NCI-H2029 (cell line): Measurements from ENCODE around the gene A3GALT2.
A peak's percentile ranks its signal among the peaks of the same experiment; 100 is the strongest.

ENCODE experiments used
- DNase-seq: peaks from one replicate; lab custom pipeline; 2025; lab: John Stamatoyannopoulos, UW

The A3GALT2 gene

DNA sequence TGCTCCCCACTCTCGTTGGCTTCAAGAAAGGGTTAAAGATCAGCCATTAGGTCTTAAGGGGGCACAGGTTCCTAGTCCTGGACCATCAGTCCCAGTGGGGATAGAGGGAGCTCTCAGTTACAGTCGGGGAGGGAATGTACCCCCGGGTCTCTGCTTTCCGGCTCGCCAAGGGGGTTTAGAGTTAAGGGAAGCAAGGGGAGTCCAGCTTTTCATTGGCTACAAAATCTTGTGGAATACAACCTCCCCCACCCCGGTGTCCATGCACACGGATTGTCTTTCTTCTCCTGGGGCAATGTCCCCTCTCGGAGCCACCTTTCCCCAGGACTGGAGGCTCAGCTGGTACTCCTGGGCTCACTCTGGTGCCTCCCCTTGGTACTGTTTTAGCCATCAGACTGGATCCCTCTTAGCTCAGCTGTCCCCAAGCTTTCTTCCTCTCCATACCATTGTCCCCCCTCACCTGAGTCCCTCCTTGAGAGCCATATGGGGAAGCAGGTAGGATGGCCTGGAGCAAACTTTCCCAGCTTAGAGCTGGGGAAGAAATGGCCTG, at the start of gene A3GALT2:
Gene A3GALT2, minus strand, starts transcription at position 480 of the 547 bp plus-strand sequence. Its CDS starts 0 bp downstream, at position 480.
- DNase-seq = no peak

DNA sequence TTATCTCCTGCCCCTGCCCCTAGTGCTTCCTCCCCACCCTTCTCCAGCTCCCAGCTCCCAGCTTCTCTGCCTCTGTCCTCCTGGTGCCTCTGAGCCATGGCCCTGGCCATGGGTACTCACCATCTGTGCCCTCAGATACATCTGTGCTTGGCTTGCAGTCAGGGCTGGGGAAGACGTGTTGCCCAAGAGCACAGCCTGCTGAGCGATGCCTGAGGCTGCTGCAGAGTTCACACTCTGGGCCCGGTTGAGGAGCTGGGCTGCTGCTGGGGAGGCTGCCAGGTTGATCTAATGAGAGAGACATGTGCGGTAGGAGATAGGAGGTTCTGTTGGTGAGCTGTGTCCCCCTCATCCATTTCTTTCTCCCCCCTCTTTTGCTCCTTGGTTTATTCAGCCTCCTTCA, 49.4 kb upstream of the A3GALT2 start:
- DNase-seq = no peak

DNA sequence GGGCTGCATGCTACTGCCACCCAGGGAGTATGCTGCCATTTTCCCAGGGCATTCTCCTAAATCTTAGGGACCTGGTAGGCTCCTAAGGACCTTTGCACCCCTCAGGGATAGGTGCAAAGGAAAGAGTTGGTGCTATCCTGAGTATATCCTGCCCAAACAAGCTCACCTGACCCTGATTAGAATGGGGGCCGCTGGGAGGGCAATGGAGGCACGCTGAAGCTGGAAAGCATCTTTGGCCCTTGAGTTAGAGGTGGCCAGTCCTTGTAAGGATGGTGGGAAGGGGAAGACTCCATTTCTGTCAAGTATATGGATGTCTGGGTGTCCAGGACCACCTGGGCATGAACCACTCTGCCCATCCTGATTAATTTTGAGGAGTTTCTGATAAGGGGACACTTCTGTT, 48.9 kb upstream of the A3GALT2 start:
- DNase-seq = no peak

DNA sequence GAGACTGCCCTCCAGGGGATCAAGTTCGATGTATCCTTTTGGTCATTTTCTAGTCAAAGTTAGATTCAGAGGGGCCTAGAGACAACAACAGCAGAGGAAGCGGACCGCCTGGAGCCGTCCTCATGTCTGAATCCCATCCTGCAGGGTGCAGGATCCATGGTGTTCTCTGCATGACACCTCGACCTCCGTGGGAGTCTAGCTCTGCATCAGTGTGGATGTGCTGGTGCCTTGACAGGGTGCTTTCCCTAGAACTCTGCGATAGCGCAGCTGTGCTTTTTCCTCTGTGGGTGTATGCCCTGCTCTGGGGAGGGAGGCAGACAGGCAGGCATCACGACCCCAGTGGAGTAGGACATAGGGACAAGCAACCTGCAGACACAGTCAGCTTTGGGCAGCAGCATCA, 48.2 kb upstream of the A3GALT2 start:
- DNase-seq = no peak

GRCh38 chr1:33368431-33368830, 47.5 kb upstream of the A3GALT2 start:
- DNase-seq = no peak

- peak; percentile 22 for DNase-seq
Measured at GRCh38 chr1:33367485-33368405, 46.8 kb upstream of the A3GALT2 start.

DNA sequence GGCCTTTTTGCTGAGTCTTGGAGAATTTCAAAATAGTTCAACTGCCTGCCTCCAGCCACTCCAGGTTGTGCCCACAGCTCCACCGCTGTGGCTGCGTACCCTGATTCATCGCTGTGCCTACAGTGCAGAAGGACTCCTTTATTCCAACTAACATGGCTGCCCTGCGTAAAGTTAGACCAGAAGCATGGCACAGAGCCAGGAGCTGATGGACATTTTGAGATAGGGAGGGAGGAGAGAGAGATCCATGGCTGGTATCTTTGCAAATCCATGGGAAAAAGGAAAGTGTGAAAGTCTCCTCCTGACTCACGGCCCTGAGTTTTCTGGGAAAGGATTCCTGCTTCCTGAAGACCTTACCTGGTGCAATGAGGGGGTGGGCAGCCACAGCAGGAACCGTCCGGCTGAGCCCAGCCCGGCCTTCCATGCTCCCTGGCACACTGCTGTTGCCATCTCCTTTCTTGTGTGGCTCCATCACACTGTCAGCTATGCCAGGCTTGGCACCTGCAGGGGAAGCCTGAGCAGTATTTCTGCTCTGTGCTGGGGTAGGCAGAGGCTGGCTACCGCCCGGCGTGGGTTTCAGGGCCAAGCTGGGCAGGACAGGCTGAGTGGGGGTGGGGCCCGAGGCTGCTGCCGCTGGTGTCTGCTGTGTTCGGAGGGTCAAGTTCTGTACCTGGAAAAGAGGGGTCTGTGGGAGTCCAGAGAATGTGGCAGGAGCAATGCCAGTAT, 46.0 kb upstream of the A3GALT2 start:
- DNase-seq = no peak

GRCh38 chr1:33365560-33365997, 44.7 kb upstream of the A3GALT2 start:
- no peak for DNase-seq

DNA sequence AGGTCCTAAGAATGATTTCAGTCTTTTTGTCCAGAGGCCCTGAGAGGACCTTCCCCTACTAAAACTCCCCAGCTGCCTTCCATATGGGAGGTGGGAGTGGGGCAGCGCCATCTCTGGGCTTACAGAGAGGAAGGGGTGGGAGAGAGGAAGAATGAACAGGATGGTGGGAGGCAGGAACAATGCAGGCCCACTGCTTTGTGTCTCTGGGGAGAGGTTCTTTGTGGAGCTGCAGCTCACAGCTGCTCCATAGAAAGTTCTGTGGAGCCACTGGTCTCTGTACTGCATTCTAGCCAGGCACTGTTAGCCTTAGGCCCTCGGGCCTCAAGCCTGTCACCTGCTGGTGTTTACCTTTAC, 43.6 kb upstream of the A3GALT2 start:
- no peak for DNase-seq

DNA sequence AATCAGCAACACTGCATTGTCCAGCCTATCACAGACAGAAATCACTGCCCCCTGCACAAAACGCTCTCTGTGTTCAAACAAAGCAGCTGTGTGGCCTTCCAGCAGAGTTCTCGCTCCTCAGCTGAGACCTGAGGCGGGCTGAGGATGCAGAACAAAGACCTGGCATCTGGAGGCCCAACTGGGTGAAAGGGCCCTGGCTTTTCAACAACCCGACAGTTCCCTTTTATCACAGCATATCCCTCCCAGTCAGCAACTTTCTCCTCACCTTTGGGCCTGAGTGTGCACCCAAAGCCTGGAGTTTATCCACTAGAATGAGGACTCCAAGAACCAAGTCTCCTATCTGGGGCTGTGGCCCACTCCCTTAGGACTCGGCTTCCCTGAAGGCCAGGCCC, 42.6 kb upstream of the A3GALT2 start:
- no peak for DNase-seq

DNA sequence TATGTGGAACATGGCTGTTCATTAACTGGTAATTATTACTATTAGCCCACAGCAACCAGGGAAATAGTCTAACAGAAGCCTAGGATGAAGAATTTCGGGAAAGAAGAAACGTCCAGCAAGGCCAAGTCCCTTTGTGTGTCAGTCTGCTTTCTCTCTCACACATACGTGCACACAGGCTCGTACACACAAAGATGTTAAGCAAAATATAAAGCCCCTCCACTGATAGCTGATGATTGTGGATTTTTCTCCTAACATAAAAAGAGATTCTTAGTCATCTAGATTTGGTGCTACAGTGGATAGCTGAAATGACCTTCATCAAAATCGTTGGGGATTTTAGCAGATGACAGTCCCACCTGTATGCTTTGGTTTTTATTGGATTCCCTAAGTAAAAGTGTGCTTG, 42.1 kb upstream of the A3GALT2 start:
- no peak for DNase-seq

DNA sequence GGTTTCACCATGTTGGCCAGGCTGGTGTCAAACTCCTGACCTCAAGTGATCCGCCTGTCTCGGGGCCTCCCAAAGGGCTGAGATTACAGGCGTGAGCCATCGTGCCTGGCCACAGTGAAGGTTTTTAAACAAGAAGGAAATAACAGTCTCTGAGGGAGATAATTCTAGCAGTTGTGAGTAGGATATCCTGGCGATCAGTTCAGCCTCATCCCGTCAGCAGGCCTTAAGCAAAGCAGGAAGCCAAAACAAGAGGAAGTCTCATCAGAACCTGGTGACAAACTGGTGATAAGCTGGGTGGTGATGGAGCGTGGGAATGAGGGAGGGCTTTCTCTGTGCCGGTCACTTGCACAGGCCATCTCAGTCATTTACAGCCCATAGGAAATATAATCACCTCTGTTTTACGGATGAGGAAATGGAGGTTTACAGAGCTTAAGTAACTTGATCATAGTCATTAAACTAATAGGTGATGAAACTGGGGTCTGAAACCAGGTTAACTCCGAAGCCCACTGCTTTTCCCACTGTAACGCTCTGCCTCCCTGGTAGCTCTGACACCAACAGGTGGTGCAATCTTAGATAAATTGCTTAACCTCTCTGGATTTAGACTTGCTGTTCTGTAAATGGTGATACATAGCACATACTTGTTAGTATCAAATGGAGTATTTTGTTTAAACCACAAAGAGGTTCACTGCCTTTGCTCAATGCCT, 40.8 kb upstream of the A3GALT2 start:
- no peak for DNase-seq

DNA sequence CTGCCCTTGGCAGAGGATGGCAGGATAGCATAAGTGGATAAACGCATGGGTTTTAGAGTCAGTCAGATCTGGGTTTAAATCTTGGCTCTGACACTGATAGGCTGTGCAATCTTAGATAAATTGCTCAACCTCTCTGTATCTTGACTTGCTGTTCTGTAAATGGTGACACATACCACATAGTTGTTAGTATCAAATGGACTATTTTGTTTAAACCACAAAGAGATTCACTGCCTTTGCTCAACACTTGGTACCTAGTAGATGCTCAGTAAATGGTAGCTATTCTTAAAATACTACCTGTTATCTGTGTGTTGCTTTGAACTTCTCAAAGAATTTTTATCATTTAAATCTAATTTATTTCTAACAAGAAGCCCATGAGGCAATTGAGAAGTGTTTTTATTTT, 39.5 kb upstream of the A3GALT2 start:
- DNase-seq = no peak

- DNase-seq = no peak
Measured at GRCh38 chr1:33359931-33360330, 39.0 kb upstream of the A3GALT2 start.

DNA sequence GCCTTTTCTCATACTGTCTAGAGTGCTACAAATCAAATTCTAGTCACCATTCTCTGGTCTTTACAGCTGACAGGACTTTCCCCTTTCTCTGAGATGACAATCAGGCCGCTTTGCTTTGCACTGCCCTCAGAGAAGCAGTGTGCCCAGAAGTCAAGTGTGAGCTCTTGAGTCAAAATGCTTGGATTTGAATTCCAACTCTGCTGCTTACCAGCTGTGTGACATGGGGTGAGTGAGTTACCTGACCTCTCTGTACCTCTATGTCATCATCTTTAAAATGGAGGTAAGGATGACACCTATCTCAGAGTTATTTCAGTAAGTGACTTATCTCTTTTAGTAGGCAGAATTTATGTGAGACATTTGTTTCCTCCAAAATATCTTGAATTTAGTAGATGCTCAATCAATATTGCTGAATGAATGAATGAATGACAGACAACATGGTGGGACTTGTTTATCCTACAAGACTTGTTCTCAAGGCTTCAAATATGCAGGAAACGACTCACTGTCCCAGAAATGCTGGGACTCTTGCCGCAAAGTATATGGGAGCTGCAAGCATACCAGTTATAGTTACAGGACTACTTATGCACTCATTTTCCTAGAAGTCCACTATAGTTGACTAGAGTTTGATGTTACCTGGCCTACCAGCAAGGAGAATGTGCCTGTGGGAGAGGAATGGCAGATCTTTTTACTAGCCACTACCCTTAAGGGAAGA, 38.1 kb upstream of the A3GALT2 start:
- DNase-seq = no peak

DNA sequence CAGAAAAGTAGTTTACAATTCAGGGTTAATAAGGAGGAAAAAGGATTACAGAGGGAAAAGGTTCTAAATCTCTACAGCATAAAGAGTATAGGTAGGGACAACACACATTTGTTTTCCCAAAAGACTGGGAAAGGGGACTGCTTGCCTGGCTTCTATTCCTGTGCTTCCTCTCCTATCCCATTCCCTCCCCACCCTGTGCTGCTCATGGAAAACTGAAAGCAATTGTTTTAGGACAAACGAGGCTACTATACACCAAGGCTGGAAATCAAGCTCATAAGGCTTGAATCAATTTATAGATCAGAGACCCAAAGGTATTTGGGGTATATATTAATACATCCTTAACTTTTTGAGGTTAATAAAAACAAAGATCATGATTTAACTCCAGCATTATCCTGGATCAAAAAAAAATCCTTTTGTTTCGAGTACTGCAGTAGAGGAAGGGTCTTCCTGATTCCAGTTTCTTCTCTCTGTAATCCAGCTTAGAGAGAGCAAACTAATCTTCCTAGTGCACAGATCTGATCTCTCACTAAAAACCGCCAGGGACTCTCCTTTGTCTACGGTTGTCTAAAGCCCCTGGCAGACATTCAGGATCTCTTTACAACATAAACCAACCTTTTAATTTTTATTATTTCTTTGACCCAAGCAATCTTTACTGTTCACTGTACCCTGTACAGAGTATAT, 37.4 kb upstream of the A3GALT2 start:
- no peak for DNase-seq

- no peak for DNase-seq
Measured at GRCh38 chr1:33357099-33357498, 36.2 kb upstream of the A3GALT2 start.

GRCh38 chr1:33354707-33355316, 33.9 kb upstream of the A3GALT2 start:
- no peak for DNase-seq

DNA sequence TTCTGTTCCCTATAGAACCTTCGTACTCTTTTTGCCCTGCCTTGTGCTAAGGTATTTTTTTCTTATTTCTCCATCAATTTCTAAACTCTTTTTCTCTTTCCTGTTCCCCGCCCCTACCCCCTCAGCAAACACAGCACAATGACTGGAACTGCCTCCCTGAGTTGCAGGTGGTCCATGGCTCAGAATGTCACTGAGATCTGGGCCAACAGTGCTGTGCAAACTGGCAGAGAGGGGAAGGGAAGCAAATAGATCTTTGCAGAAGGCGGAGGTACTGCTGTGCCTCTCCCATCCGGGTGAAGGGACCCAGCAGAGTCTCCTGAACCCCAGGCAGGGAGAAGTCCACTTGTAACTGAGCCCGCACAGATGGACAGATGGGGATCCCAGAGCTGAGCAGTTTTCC, 32.6 kb upstream of the A3GALT2 start:
- DNase-seq = no peak

GRCh38 chr1:33351281-33351660, 30.4 kb upstream of the A3GALT2 start:
- no peak for DNase-seq
